Stimulated activated CD8-positive, alpha-beta memory T cell treated with anti-CD3 and anti-CD28 coated beads, Interleukin-15, amount 100 ng/mL, for 24 hours (primary cell): ENCODE data around the gene DPY19L3.
"Not testable (repeated sequence)": the region's sequence is repeated elsewhere in the genome, so short reads cannot be mapped to it uniquely, and the experiment has no call there.

Source experiments
- DNase-seq: peaks from one replicate; pipeline ENCODE4 v3.0.0-alpha.2; 2020; ENCODE audit warnings: low read depth

DPY19L3 gene

GRCh38 chr19:32405431-32406160 lies at the start of gene DPY19L3:
DPY19L3 (plus strand) TSS chr19:32405770; CDS start chr19:32408254, 2,484 bp downstream.
- peak; percentile 88 for DNase-seq

GRCh38 chr19:32357720-32358119 lies 47.9 kb upstream of the DPY19L3 start:
- DNase-seq, result no peak

GRCh38 chr19:32358321-32358720 lies 47.2 kb upstream of the DPY19L3 start:
- DNase-seq, result no peak

GRCh38 chr19:32359581-32359980 lies 46.0 kb upstream of the DPY19L3 start:
- DNase-seq, result no peak

GRCh38 chr19:32361574-32362317 lies 43.8 kb upstream of the DPY19L3 start:
- DNase-seq, result no peak

- DNase-seq, result no peak
These were observed 43.3 kb upstream of the DPY19L3 start for GRCh38 chr19:32362318-32362691.

- DNase-seq, result no peak
These were observed 42.4 kb upstream of the DPY19L3 start for GRCh38 chr19:32363175-32363574.

- DNase-seq, result no peak
These were observed 41.9 kb upstream of the DPY19L3 start for GRCh38 chr19:32363632-32364031.

GRCh38 chr19:32364040-32364439 lies 41.5 kb upstream of the DPY19L3 start:
- no peak for DNase-seq

- DNase-seq, result no peak
These were observed 38.5 kb upstream of the DPY19L3 start for GRCh38 chr19:32367063-32367462.

- no peak for DNase-seq
These were observed 37.5 kb upstream of the DPY19L3 start for GRCh38 chr19:32367948-32368536.

GRCh38 chr19:32368787-32369186 lies 36.8 kb upstream of the DPY19L3 start:
- no peak for DNase-seq

- DNase-seq, result no peak
These were observed 32.6 kb upstream of the DPY19L3 start for GRCh38 chr19:32372726-32373517.

GRCh38 chr19:32373585-32374295 lies 31.8 kb upstream of the DPY19L3 start:
- DNase-seq, result no peak

- DNase-seq, result not testable (repeated sequence)
These were observed 31.2 kb upstream of the DPY19L3 start for GRCh38 chr19:32374362-32374761.

GRCh38 chr19:32377088-32377487 lies 28.5 kb upstream of the DPY19L3 start:
- DNase-seq, result not testable (repeated sequence)

- DNase-seq, result no peak
These were observed 25.3 kb upstream of the DPY19L3 start for GRCh38 chr19:32380269-32380668.

- DNase-seq, result no peak
These were observed 17.7 kb upstream of the DPY19L3 start for GRCh38 chr19:32387701-32388392.

GRCh38 chr19:32388393-32388855 lies 17.1 kb upstream of the DPY19L3 start:
- DNase-seq, result no peak

- no peak for DNase-seq
These were observed 12.7 kb upstream of the DPY19L3 start for GRCh38 chr19:32392901-32393300.
